ENCODE measurements around the gene PARP3. TPM values are rescaled to one million over a fixed set of nuclear protein-coding genes. Genes with fewer than 3 reads are reported as not detected.

PARP3 gene
- total RNA-seq, 1 donor from 2014 or later: 20.6 TPM

GRCh38 chr3:51955893-51956770 is 14.0 kb downstream of the PARP3 start:
- H3K27ac ChIP-seq: peak overlapping the region; percentile 30
- H3K4me1 ChIP-seq: peaks cover 15% of the 10 kb centered on the region
- no peaks in the 10 kb centered on the region for H3K9me3 ChIP-seq
- DNase-seq (ENCODE audit: extremely low spot score in 2 of 2): no peak
- no peaks in the 10 kb centered on the region for H3K27me3 ChIP-seq
- TF ChIP-seq POLR2AphosphoS5 (IDR thresholded peaks at IDR 0.05; ENCODE audit: insufficient read depth in 1 of 2, low read depth in 1 of 2) (peak in 1 of 2 donors; percentile 45), CTCF (IDR thresholded peaks at IDR 0.05) (no peak), POLR2A (IDR thresholded peaks at IDR 0.05) (no peak)
- H3K4me3 ChIP-seq: peak overlapping the region; percentile 39 to 66
- peaks cover 0 to 7% of the 10 kb centered on the region in 2 donors for H3K36me3 ChIP-seq
- intact Hi-C loops (cut with DNase I): no loop called here

- Histone ChIP-seq H3K27me3 (no peaks in the 10 kb centered on the region), H3K27ac (no peak overlapping the region), H3K36me3 (peaks cover 0 to 7% of the 10 kb centered on the region in 2 donors), H3K4me3 (no peak overlapping the region), H3K4me1 (peaks cover 15% of the 10 kb centered on the region), H3K9me3 (no peaks in the 10 kb centered on the region)
- intact Hi-C loops (cut with DNase I): no loop called here
- TF ChIP-seq CTCF (IDR thresholded peaks at IDR 0.05) (no peak), POLR2A (IDR thresholded peaks at IDR 0.05) (no peak), POLR2AphosphoS5 (IDR thresholded peaks at IDR 0.05; ENCODE audit: insufficient read depth in 1 of 2, low read depth in 1 of 2) (no peak)
- no peak for DNase-seq (ENCODE audit: extremely low spot score in 2 of 2)
Measured at GRCh38 chr3:51957520-51958205, 15.5 kb downstream of the PARP3 start.

GRCh38 chr3:51958603-51959521 is 16.7 kb downstream of the PARP3 start:
- no peak for TF ChIP-seq POLR2AphosphoS5 (IDR thresholded peaks at IDR 0.05; ENCODE audit: insufficient read depth in 1 of 2, low read depth in 1 of 2)
- TF ChIP-seq POLR2A (IDR thresholded peaks at IDR 0.05): no peak
- TF ChIP-seq CTCF (IDR thresholded peaks at IDR 0.05): no peak
- Histone ChIP-seq H3K27ac (no peak overlapping the region), H3K27me3 (no peaks in the 10 kb centered on the region), H3K36me3 (peaks cover 0 to 7% of the 10 kb centered on the region in 2 donors), H3K4me3 (no peak overlapping the region), H3K4me1 (peaks cover 15% of the 10 kb centered on the region), H3K9me3 (no peaks in the 10 kb centered on the region)
- DNase-seq (ENCODE audit: extremely low spot score in 2 of 2): no peak
- intact Hi-C loops (cut with DNase I): no loop called here

- no peak overlapping the region for H3K4me3 ChIP-seq
- TF ChIP-seq CTCF (IDR thresholded peaks at IDR 0.05) (no peak), POLR2AphosphoS5 (IDR thresholded peaks at IDR 0.05; ENCODE audit: insufficient read depth in 1 of 2, low read depth in 1 of 2) (no peak), POLR2A (IDR thresholded peaks at IDR 0.05) (no peak)
- H3K36me3 ChIP-seq: peaks cover 0 to 7% of the 10 kb centered on the region in 2 donors
- no peak for DNase-seq (ENCODE audit: extremely low spot score in 2 of 2)
- H3K27me3 ChIP-seq: no peaks in the 10 kb centered on the region
- no peaks in the 10 kb centered on the region for H3K9me3 ChIP-seq
- intact Hi-C loops (cut with DNase I): no loop called here
- peaks cover 15% of the 10 kb centered on the region for H3K4me1 ChIP-seq
- no peak overlapping the region for H3K27ac ChIP-seq
Measured at GRCh38 chr3:51959651-51960050, 17.5 kb downstream of the PARP3 start.

Data from vagina (tissue), 2 donors.